Activated T-cell treated with anti-CD3 and anti-CD28 coated beads for 1 hour (primary cell): ENCODE measurements around the gene LYSMD3.
"Not testable (repeated sequence)": the region's sequence is repeated elsewhere in the genome, so short reads cannot be mapped to it uniquely, and the experiment has no call there.

Experiments
- DNase-seq: peaks from one replicate; pipeline ENCODE4 v3.0.0-alpha.2; 2020; ENCODE audit warnings: low read depth

LYSMD3 gene

DNA sequence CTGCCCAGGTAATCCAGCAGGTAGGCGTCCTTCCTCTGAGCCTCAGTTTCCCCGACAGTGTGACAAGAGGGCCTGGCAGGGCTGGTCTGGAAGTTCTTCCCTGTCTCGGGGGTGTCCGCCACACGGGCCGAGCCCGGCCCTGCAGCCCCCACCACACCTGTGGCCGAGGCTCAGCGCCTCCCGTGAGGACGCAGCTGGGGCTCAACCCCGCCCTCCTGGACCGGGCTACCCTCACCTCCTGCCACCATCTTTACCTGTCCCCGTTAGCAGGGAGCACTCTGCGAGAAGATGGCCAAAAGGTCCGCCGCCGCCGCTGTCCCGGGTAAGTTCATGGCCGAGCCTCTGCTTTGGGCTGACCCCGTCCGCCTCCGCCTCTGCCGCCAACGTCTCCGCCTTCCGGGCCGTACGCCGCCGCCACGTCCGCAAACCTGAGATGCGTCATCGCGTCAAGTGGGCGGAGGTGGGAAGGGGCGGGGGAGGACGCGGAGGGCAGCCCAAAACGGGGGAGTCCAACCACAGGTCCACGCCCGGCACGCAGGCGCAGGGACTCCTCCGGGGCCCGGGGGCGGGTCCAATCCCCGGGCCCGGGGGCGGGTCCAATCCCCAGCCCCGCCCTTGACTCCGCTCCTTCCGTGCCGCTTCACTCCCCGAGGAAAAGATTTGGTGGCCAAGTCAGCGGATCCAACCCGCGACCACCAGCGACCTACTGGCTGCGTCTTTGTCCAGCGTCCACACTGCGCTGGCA is at the start of gene LYSMD3:
Gene LYSMD3, minus strand, starts transcription at position 391 of the 745 bp plus-strand sequence. CDS start 4,295 bp downstream, outside the sequence.
- DNase-seq: peak; percentile 96

DNA sequence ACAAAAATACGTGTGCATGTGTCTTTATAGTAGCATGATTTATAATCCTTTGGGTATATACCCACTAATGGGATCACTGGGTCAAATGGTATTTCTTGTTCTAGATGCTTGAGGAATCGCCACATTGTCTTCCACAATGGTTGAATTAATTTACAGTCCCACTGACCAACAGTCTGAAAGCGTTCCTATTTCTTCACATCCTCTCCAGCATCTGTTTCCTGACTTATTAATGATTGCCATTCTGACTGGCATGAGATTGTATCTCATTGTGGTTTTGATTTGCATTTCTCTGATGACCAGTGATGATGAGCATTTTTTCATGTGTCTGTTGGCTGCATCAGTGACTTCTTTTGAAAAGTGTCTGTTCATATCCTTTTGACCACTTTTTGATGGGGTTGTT is 47.2 kb upstream of the LYSMD3 start:
- DNase-seq: not testable (repeated sequence)

DNA sequence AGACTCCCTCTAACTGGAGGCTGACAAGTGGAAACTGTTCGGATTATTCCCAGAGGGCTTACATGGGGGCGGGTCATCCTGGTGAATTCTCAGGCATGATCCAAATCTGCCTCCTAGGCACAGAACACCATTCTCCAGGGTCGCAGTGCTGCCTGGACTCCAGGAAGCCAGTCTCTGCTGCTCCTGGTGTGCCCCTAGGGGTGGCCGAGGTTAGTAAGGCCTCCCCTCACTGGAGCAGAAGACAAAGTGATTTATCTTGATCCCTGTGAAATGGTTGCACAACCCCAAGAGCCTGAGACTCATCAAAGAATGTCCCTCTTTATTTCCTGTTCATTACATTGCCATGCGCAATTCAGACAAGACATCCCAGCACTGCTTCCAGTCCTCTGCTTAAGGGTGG is 46.3 kb upstream of the LYSMD3 start:
- DNase-seq: no peak

DNA sequence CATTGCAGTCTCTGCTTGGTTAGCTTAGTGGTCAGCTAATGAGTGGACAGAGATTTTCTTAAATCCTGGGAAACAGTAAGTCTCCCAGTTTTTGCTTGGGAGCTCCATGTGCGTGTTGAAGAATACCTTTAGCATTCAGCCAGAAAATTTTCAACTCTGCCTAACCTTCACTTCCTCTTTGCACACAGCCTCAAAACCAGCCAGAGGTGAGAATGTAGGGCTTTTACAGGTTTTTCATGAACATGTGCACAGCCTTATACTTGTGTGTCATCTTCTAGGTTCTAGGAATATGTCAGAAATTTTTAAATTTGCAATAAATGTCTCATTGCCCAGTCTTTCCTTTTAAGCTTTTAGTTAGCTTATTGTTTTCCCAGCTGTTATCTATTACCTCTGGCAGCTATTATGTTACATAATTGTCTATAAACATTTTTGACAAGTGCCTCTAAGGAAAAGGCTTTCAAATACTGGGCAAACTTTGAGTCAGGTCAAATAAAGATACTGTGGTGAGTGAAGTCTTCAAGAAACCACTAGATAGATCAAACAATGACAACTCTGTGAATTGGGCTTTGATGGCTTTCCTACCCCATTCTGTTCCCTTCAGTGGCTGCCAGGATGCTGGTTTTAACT is 41.9 kb upstream of the LYSMD3 start:
- DNase-seq: no peak

DNA sequence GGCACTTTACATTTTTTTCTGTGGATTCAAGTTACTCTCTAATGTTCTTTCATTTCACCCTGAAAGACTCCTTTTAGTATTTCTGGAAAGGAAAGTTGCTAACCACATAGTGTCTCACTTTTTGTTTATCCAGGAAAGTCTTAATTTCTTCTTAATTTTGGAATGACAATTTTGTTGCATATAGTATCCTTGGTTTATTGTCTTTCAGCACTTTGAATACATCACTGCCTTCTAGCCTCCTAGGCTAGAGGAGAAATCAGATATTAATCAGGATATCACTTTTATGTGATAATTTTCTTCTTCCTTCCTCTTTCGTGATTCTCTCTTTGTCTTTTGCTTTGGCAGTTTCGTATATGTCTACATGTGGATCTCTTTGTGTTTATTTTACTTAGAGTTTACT is 40.6 kb upstream of the LYSMD3 start:
- DNase-seq: no peak

DNA sequence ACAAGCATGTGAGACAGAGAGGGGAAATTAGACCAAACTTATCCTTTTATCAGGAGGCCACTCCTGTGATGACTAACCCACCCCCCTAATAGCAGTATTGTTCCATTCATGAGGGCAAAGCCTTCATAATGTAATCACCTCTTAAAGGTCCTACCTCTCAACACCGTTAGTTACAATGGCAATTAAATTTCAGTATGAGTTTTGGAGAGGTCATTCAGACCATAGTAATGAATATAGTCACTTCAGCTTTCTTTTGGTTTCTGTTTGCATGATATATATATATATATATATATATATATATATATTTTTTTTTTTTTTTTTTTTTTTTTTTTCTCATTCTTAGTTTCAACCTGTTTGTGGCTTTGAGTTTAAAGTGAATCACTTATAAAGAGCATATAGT is 39.7 kb upstream of the LYSMD3 start:
- DNase-seq: no peak

DNA sequence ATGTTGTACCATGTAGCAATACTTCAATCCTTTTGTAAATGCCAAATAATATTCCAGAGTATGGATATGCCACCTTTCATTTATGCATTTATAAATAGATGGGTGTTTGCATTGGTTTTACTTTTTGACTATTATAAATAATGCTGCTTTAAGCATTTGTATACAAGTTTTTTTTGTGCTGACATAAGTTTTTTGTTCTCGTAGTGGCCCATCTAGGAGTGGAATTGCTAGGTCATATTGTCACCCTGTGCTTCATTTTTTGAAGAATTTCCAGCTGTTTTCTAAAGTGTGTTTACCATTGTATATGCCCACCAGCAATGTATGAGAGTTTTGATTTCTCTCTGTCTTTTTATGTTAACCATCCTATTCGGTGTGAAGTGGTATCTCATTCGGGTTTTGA is 36.1 kb upstream of the LYSMD3 start:
- DNase-seq: no peak

DNA sequence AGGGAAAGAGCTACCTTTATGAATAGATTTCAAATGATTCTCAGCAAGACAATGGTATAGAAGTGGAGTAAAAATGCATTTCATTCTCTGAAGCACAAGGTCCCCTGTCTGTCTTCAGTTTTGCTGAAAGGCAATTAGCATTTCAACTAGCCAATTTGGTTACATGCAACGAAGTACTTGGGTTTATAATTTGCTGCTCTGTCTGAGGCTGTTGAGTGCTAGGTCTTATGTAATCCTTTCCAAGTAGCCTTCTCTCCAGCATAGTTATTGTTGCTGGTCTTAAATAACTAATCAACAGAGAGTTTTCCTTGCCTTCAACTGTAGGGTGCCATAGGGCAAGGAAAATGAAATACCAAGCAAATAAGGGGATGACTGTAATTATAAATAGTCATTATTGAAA is 33.7 kb upstream of the LYSMD3 start:
- DNase-seq: no peak

DNA sequence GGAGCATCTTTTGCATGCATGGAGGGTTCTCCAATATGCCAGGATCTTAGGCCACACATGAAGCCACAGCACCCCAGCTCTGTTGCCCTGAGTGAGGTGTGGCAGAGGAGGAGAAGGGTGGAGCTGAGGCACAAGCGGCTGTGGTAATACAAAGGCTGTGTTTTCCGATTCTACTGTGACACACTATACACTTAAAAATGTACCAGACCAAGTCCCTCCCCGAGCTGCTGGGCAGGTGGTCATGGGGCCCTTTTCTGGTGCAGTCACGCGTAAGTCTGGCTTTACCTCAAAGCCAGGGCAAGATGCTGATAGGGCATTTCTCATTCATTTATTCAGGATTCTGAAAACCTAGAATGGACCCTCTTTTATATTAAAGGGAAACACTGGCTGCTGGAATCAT is 33.0 kb upstream of the LYSMD3 start:
- no peak for DNase-seq

DNA sequence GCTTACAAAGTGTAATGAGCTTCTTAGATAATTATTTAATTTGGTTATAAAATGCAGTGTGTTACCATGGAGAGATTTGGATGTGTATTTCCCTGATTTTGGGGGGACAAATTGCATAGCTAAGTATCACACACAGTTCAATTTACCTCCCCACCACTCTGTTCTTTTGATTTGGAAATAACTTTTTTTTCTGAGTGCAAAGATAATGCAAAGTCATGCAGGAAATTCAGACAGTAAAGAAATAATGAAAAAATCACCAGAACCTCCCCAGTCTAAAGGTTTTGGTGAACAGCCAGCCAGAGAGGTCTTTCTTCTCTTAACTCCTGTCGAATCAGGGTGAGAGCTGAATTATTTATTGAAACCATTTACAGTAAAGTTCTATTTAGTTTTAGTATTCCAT is 32.4 kb upstream of the LYSMD3 start:
- DNase-seq: no peak

DNA sequence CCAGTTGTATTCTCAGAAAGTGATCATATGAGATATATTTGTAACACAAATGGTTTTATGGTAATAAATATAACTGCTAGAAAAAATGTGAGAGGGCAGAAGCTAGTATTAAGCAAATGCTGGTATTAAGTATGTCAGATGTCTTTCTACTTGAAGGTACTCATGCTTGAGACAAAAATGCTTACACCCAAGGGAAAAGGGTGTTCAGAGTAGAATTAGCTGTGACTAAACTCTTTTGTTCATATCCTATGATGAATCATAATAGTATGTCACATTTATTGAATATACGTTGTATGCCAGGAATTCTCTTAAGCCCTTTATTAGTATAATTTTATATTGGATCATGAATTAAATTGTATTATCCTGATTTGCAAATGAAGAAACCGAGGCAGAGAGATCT is 31.4 kb upstream of the LYSMD3 start:
- DNase-seq: no peak

DNA sequence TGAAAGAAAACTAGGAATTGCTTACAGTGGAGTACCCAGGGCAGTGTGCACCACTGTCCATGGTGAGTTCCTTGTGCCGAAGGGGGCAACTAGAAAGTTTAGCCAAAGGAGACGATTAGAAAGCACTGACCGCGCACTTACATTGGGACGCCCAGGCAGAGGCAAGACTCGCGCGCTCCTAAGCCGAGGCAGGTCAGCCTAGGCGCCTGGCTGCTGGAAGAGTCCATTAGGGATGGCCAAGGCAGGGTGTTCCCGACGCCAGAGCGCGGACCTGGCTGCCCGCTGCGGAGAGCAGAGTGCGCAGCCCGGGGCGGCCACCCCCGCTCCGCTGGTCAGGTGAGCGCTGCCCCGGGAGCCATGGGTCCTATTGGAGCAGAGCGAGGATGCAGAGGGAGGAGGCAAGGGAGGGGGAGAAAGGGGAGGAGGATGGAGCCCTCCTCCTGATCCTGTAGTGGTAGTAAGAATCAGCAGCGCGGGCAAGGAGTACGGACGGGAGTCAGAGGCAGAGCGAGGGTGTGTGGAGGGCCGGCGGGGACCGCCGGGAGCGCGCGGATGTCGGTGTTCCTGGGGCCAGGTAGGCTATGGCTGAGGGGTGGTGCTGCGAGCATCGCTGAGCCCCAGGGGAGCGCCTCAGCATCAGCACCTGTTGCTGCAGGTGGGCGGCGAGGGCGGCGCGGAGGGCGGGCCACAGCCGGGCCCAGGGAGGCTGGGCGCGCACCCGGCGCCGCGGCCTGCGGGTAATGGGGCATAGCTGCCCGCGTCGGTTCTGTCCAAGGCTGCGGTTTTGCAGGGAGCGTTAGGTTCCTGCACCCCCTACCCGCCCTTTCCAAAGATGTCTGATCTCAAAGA is 29.2 kb upstream of the LYSMD3 start, which contains the start of gene ADGRV1:
Gene ADGRV1, plus strand, starts transcription at position 454 of the 849 bp plus-strand sequence. Its CDS starts 99 bp downstream, at position 553.
- no peak for DNase-seq

DNA sequence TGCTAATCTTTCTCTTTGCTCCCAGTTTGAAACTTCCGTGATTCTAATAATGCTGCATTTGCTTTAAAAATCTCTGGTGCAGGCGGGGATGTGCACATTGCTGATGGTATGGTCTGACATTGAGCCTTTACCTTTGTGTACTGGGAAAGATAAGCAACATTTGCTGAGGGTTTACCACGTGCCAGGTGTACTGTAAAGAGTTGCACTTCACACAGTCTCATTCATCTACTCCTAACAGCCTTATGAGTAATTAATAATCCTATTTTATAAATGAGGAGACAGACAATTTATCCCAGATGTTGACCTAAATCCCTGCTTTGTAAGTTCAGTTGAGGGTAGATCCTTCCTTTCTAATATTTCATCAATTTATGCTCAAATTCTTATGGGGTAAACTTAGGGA is 28.5 kb upstream of the LYSMD3 start:
- no peak for DNase-seq

DNA sequence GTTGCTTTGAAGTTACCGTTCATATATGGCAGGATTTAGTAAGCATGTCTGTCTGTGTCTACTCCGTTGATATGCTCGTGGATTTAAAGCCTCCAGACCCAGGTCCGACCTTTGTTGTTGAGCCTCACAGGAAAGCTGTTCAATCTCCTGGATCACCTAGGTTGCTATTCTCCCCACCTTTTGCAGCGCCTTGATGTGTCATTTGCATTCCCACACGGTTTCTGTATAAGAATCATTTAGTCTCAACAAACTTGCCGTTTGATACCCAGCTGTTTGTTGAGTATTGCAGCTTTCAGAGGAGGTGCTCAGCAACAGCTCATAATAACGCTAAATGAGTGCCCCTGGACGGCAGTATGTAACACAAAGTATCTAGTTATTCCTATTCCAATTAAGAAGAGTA is 28.0 kb upstream of the LYSMD3 start:
- no peak for DNase-seq

DNA sequence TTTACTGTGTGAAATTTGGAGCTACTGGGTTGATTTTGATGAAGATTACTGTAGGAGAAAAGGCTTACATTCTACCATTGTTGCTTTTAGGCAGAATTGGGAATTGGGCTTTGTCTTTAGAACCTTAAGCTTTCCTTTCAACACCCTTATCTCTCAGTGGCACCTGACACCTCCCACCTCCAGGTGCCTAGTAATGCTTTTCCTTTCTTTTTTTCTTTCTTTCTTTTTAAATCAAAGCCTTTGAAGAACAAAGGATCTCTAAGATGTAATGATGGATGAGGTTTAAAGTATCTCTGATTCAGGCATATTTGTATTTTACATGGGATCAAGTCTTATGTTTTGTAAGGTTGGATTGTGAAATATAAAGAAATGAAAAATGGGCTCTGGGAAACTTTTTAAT is 26.3 kb upstream of the LYSMD3 start:
- DNase-seq: no peak

DNA sequence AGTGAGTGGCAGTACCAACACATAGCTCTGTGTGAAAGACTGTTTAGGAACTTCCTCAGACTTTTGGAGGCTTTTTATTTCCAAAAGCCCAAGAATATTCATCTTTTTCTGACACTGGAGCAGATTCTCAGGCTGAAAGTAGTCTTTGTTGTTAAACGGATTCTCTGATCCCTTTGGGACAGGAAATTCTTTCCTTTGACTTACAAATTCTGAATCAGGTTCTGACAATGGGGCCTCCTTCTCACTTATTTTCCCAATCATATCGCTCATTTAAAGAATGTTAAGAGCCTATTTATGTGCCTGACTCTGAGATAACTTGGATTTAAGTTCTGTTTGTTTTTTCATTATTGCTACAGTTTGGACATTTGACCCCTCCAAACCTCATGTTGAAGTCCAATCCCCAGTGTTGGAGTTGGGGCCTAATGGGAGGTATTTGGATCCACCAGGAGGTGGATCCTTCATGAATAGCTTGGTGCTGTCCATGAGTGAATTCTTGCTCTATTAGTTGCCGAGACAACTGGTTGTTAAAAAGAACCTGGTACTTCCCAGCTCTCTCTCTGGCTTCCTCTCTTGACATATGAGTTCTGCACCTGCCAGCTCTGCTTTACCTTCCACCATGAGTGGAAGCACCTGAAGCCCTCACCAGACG is 25.1 kb upstream of the LYSMD3 start:
- DNase-seq: no peak

DNA sequence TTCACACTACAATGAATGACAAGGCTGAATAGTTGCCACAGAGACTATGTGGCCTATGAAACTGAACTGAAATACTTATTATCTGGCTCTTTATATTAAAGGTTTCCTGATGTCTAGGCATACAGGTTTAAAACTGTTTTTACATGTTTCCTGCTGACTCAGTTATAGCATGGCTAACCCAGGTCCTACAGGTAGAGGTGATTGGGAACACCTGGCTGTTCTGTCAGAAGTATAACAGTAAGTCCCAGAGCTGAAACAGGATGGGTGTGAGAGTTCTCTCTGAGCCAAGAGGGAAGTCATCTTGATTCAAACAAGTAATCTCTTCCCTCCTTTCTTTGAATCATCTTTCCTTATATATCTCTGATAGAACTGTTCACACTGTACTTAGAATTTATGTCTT is 24.3 kb upstream of the LYSMD3 start:
- DNase-seq: no peak

DNA sequence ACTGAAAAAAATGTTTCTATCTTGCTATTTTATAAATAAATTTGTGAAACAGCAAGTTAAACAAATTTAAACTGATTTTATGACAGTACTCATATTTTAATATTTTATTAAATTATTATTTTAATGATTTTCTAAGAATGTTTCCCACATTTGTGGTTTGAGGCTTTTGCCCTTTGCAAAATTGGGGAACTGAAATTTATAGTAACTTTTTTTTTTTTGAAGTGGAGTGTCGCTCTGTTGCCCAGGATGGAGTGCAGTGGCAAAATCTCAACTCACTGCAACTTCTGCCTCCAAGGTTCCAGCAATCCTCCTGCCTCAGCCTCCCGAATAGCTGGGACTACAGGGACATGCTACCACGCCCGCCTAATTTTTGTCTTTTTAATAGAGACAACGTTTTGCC is 22.0 kb upstream of the LYSMD3 start:
- no peak for DNase-seq

DNA sequence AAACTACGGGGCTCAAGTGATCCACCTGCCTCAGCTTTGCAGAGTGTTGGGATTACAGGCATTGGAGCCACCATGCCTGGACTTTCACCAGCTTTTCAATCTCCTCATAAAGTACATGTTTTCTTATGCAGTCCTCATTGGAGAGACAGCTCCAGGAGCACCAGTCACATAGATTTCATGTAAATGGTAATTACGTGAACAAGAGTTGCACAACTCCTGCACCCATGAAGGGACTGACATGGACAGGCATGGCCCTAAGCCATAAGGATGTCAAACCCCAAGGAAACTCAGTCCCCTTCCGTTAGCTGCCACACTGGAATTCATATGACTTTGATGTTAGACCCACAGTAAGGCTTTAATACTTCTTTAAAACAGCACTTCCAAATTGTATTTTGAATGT is 21.6 kb upstream of the LYSMD3 start:
- DNase-seq: no peak

DNA sequence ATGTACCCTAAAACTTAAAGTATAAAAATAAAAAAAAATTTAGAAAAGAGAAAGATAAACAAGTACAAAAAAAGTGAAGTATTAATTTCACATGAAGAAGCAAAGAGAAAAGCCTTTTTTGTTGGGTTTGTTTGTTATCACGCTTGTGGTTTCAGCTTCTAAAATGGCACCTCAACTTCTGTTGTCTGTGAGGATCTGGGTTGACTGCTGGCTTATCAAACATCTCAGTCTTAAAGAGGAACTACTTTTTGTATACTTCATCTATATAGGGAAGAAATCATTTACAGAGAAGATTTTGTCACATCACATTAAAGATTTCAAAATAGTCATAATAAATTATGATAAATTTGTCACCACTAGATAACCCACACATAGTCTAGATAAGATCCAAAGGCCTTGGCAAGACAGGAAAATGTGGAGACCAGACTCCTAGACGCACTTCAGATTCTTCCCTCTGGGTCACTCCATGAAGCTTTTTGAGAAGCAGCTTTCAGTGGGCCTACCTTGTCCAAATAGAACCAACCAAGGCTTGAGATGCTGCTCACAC is 20.4 kb upstream of the LYSMD3 start:
- no peak for DNase-seq

DNA sequence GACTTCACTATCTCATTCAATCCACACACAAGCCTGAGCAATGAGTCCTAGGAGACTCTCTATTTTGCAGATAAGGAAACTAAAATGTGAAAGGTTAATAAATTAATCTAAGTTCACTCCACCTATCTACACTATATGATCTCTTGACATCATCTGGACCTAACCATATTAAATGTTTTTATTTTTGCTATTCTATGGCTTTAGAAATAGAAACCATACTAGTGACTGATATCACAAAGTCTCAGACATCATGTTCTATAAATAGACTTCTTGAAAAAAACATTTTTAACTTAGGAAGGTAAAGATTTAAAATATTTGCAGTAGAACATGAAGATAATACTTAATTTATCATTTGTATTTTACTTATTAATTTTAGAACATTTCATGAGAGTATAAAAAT is 19.8 kb upstream of the LYSMD3 start:
- DNase-seq: no peak

DNA sequence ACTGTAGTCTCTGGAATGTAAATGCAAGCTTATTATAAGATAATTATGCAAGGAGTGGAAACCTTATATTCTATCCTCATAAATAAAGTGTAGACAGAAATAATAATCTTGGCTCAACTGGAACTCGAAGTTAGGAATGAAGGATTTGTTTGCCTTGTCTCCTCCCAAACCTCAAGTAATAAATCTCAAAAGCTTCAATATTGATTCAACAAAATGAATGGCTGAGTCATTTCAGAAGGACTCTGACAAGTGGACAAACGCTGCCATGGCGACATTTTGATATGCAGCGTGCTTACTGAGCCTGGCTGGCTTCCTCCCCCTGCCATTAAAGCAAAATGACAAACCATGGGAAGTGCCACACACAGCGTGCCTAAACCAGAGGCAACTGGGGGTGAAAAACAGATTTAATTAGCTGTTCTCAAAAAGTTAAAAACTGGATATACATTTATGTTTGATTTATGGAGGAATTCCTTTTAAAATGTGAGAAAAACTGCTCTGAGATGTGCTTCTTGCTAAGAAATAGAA is 18.7 kb upstream of the LYSMD3 start:
- no peak for DNase-seq
